Ishikawa (cell line): Measurements from ENCODE around the gene TMED9.

ENCODE experiments used
- CREB1 ChIP-seq: IDR thresholded peaks from 2 replicates; pipeline ENCODE4 v1.6.1; 2012; ENCODE audit warnings: low read depth
- EP300 ChIP-seq: IDR thresholded peaks from 2 replicates; pipeline ENCODE4 v1.6.1; 2012; ENCODE audit warnings: borderline replicate concordance
- MAX ChIP-seq: IDR thresholded peaks from 2 replicates; pipeline ENCODE4 v1.6.1; 2012
- NFIC ChIP-seq: IDR thresholded peaks from 2 replicates; pipeline ENCODE4 v1.6.1; 2012
- REST ChIP-seq: IDR thresholded peaks from 2 replicates; pipeline ENCODE4 v1.6.1; 2012; ENCODE audit warnings: low read depth, mild to moderate bottlenecking
- TAF1 ChIP-seq: IDR thresholded peaks from 2 replicates; pipeline ENCODE4 v1.6.1; 2012; ENCODE audit warnings: low read depth, mild to moderate bottlenecking
- TCF12 ChIP-seq: IDR thresholded peaks from 2 replicates; pipeline ENCODE4 v1.6.1; 2012; ENCODE audit warnings: low read depth
- USF1 ChIP-seq: IDR thresholded peaks from 2 replicates; pipeline ENCODE4 v1.6.1; 2012

- TF ChIP-seq TCF12 (no peak), MAX (no peak), NFIC (no peak), USF1 (no peak), TAF1 (no peak), REST (no peak), CREB1 (no peak), EP300 (no peak)
These were observed 17.4 kb downstream of the TMED9 start for GRCh38 chr5:177609076-177610059.
